ENCODE results near the gene CRHR2.

DNA sequence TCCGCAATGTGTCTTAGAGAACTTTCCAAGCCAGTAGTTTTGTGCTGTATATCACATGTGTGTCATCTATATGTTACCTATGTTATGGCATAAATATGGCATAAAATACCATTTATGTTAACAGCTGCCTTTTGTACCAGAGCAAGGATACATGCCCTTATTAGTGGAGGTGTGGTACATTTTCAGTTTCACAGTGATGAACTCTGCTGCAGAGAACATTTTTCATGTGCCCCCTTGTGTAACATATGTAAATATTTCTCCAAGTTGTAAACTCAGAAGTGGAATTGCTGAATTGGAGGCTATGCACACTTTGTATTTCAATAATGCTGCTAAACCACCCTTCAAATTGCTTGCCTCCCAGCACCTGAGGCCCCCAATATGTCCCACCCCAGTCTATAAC lies 31.9 kb upstream of the CRHR2 start:
- TF ChIP-seq CTCF (IDR thresholded peaks at IDR 0.05) (no peak), POLR2A (IDR thresholded peaks at IDR 0.05) (no peak), POLR2AphosphoS5 (IDR thresholded peaks at IDR 0.05) (no peak)
